K562 (cell line): ENCODE results near the gene IDH2. TPM values are rescaled to one million over a fixed set of nuclear protein-coding genes. Genes with fewer than 3 reads are reported as not detected.

Experiments used
- CBX1 ChIP-seq: sonication (generic); IDR thresholded peaks from 2 replicates; pipeline ENCODE4 v1.6.1; 2016; ENCODE audit warnings: antibody characterized with exemption, low read depth, mild to moderate bottlenecking
- CREBBP ChIP-seq: IDR thresholded peaks from one replicate; pipeline ENCODE4 v1.6.1; 2012; ENCODE audit warnings: low read depth, mild to moderate bottlenecking, control low read depth, inconsistent platforms, low read length
- EGR1 ChIP-seq: fragments of 450-650 bp; conservative IDR thresholded peaks from 2 replicates; pipeline ENCODE4 v1.6.1; 2017; ENCODE audit warnings: mild to moderate bottlenecking
- ELF2 ChIP-seq: fragments of 250-450 bp; sonication (Bioruptor Pico); IDR thresholded peaks from 2 replicates; pipeline ENCODE4 v1.5.0; 2021; ENCODE audit warnings: mild to moderate bottlenecking
- EZH2 ChIP-seq: IDR thresholded peaks from 2 replicates; pipeline ENCODE4 v1.6.1; 2012; ENCODE audit warnings: low read depth, mild to moderate bottlenecking, inconsistent platforms, low read length, borderline replicate concordance
- FOXA1 ChIP-seq: fragments of 450-650 bp; IDR thresholded peaks from 2 replicates; pipeline ENCODE4 v1.6.1; 2016; ENCODE audit warnings: mild to moderate bottlenecking, borderline replicate concordance
- FOXJ3 ChIP-seq: sonication (generic); formaldehyde crosslinking; IDR thresholded peaks from 2 replicates; pipeline ENCODE4 v1.4.0; 2020; ENCODE audit warnings: mild to moderate bottlenecking, missing genetic modification reagents
- PCBP1 ChIP-seq: fragments of 200-400 bp; formaldehyde crosslinking; IDR thresholded peaks from 2 replicates; pipeline ENCODE4 v1.6.1; 2018; ENCODE audit warnings: mild to moderate bottlenecking, low read depth, low read length; ENCODE audit not compliant: poor library complexity, severe bottlenecking
- PCBP2 ChIP-seq: fragments of 200-400 bp; formaldehyde crosslinking; IDR thresholded peaks from 2 replicates; pipeline ENCODE4 v1.6.1; 2018; ENCODE audit warnings: low read length, low read depth, mild to moderate bottlenecking, moderate library complexity; ENCODE audit not compliant: poor library complexity, severe bottlenecking
- RBFOX2 ChIP-seq: fragments of 200-400 bp; formaldehyde crosslinking; IDR thresholded peaks from 2 replicates; pipeline ENCODE4 v1.6.1; 2017; ENCODE audit warnings: low read depth, mild to moderate bottlenecking, low read length, moderate library complexity
- STAG1 ChIP-seq: sonication (generic); formaldehyde crosslinking; IDR thresholded peaks from 2 replicates; pipeline ENCODE4 v1.5.0; 2020; ENCODE audit warnings: missing genetic modification reagents, borderline replicate concordance
- TCF3 ChIP-seq: sonication (generic); formaldehyde crosslinking; IDR thresholded peaks from 2 replicates; pipeline ENCODE4 v1.4.0; 2020; ENCODE audit warnings: mild to moderate bottlenecking, missing genetic modification reagents
- TRIM28 ChIP-seq: fragments of 450-650 bp; IDR thresholded peaks from 2 replicates; pipeline ENCODE4 v1.6.1; 2017
- ZBED1 ChIP-seq: IDR thresholded peaks from 2 replicates; pipeline ENCODE4 v1.6.1; 2014
- ZFX ChIP-seq: sonication (generic); formaldehyde crosslinking; IDR thresholded peaks from 2 replicates; pipeline ENCODE4 v1.8.0; 2022; ENCODE audit warnings: mild to moderate bottlenecking, missing genetic modification reagents, moderate library complexity
- ZNF184 ChIP-seq: sonication (generic); formaldehyde crosslinking; IDR thresholded peaks from 2 replicates; pipeline ENCODE4 v1.5.0; 2020; ENCODE audit warnings: missing genetic modification reagents
- ZNF507 ChIP-seq: conservative IDR thresholded peaks from 2 replicates; pipeline ENCODE4 v1.6.1; 2017; ENCODE audit warnings: missing genetic modification characterization, missing compliant biosample characterization
- polyA plus RNA-seq, 8 experiments: library from polyadenylated mRNA; depleted of rRNA in 4 of 8; stranded (reverse) in 5 of 8; unstranded in 3 of 8; fragments of >200 nt; fragmentation: Nextera tagmentation in 2 of 8; fragmentation: Illumina TruSeq in 1 of 8; extraction: Ambion mirVana in 2 of 8; extraction: Trizol in 1 of 8; gene quantifications; 2 replicates each; pipeline versions ENCODE4 v1.2.1 to v1.2.3, GENCODE V29; 2011 to 2014; ENCODE audit warnings: inconsistent platforms in 1 of 8, missing spikeins in 1 of 8
- total RNA-seq, 7 experiments: library from RNA; depleted of rRNA in 6 of 7; stranded (reverse); fragments of >200 nt in 6 of 7; fragmentation: Illumina TruSeq in 2 of 7; extraction: Trizol in 2 of 7; gene quantifications; 2 replicates each; pipeline versions ENCODE4 v1.2.1 to v1.2.3, GENCODE V29; 2011 to 2021; ENCODE audit warnings: low replicate concordance in 1 of 7
- TF ChIP-seq, protein P1 (sequence below): fragments of 450-650 bp; formaldehyde crosslinking; IDR thresholded peaks from 2 replicates; pipeline ENCODE4 v1.4.0; 2022; ENCODE audit warnings: mild to moderate bottlenecking, moderate library complexity
- TF ChIP-seq, protein P2 (sequence below): IDR thresholded peaks from 3 replicates; pipeline ENCODE4 v1.6.1; 2011; ENCODE audit warnings: borderline replicate concordance, mild to moderate bottlenecking, moderate library complexity; ENCODE audit not compliant: insufficient read length; ENCODE audit errors: extremely low read depth
- TF ChIP-seq, protein P3 (sequence below): fragments of 250-450 bp; sonication (Bioruptor Pico); IDR thresholded peaks from 2 replicates; pipeline ENCODE4 v1.9.0; 2021; ENCODE audit warnings: mild to moderate bottlenecking
- TF ChIP-seq, protein P4 (sequence below): fragments of 250-450 bp; sonication (Bioruptor Pico); IDR thresholded peaks from 2 replicates; pipeline ENCODE4 v1.8.0; 2021; ENCODE audit warnings: moderate library complexity, mild to moderate bottlenecking, inconsistent platforms
- TF ChIP-seq, protein P5 (sequence below): fragments of 200-800 bp; sonication (Bioruptor generic); IDR thresholded peaks from 2 replicates; pipeline ENCODE4 v1.6.1; 2017; ENCODE audit warnings: missing genetic modification characterization, missing compliant biosample characterization

Gene IDH2
- total and polyA plus RNA-seq, 9 of the 15 experiments (the other 6 are each of a cell fraction or from before 2014, with no cell fraction given) = 0.70 to 99.9 (median 59.2) TPM

DNA sequence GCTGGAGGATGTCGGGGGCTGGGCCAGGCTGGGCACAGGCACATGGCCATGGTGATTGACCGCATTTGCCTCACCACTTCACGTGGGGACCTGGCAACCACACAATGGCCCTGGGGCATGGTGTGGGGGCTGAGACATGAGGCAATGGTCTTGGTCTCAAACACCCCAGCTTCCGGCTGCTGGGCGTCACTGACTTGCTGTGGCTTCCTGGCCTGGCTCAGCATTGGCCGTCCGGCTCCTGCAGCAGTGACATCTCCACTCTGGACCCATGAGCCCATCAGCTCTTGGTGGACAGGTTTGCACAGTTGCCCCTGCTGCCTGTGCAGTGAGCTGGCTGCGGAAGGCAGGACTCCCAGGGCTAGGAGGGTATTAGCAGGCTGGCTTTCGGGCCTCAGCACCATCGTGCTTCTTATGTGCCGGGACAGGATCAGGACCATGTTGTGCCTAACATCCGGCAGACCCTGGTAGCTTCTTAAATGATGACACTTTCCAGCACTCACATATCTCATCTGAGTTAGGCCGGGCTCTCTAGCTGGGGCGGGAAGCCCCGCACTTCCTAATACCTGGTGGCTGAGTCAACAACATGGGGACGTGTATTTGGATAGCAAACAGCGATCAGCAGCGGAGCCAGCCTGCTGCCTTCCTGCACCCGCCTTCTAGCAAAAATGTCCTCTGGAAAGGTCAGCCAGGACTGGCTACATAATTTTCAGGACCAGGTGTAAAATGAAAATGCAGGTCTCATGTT is 67.0 kb downstream of the IDH2 start (continued):
- TF ChIP-seq ELF2 (CRISPR knock-in tag) (no peak), ZNF184 (no peak), ZNF507 (tag) (no peak), PCBP2 (no peak), PCBP1 (no peak), STAG1 (CRISPR knock-in tag) (no peak), EZH2 (no peak), CBX1 (no peak), TCF3 (no peak), FOXJ3 (CRISPR knock-in tag) (no peak), RBFOX2 (no peak), ZBED1 (no peak), CREBBP (no peak), TRIM28 (no peak), EGR1 (no peak), FOXA1 (no peak), ZFX (CRISPR knock-in tag) (0 out of 2 replicates have a peak, but pooled peaks have one; percentile 3)
- TF ChIP-seq, protein P1, sequence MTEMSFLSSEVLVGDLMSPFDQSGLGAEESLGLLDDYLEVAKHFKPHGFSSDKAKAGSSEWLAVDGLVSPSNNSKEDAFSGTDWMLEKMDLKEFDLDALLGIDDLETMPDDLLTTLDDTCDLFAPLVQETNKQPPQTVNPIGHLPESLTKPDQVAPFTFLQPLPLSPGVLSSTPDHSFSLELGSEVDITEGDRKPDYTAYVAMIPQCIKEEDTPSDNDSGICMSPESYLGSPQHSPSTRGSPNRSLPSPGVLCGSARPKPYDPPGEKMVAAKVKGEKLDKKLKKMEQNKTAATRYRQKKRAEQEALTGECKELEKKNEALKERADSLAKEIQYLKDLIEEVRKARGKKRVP = no peak
- TF ChIP-seq, protein P2, sequence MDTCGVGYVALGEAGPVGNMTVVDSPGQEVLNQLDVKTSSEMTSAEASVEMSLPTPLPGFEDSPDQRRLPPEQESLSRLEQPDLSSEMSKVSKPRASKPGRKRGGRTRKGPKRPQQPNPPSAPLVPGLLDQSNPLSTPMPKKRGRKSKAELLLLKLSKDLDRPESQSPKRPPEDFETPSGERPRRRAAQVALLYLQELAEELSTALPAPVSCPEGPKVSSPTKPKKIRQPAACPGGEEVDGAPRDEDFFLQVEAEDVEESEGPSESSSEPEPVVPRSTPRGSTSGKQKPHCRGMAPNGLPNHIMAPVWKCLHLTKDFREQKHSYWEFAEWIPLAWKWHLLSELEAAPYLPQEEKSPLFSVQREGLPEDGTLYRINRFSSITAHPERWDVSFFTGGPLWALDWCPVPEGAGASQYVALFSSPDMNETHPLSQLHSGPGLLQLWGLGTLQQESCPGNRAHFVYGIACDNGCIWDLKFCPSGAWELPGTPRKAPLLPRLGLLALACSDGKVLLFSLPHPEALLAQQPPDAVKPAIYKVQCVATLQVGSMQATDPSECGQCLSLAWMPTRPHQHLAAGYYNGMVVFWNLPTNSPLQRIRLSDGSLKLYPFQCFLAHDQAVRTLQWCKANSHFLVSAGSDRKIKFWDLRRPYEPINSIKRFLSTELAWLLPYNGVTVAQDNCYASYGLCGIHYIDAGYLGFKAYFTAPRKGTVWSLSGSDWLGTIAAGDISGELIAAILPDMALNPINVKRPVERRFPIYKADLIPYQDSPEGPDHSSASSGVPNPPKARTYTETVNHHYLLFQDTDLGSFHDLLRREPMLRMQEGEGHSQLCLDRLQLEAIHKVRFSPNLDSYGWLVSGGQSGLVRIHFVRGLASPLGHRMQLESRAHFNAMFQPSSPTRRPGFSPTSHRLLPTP = no peak
- TF ChIP-seq, protein P3, sequence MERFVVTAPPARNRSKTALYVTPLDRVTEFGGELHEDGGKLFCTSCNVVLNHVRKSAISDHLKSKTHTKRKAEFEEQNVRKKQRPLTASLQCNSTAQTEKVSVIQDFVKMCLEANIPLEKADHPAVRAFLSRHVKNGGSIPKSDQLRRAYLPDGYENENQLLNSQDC (CRISPR knock-in tag) = no peak
- TF ChIP-seq, protein P4, sequence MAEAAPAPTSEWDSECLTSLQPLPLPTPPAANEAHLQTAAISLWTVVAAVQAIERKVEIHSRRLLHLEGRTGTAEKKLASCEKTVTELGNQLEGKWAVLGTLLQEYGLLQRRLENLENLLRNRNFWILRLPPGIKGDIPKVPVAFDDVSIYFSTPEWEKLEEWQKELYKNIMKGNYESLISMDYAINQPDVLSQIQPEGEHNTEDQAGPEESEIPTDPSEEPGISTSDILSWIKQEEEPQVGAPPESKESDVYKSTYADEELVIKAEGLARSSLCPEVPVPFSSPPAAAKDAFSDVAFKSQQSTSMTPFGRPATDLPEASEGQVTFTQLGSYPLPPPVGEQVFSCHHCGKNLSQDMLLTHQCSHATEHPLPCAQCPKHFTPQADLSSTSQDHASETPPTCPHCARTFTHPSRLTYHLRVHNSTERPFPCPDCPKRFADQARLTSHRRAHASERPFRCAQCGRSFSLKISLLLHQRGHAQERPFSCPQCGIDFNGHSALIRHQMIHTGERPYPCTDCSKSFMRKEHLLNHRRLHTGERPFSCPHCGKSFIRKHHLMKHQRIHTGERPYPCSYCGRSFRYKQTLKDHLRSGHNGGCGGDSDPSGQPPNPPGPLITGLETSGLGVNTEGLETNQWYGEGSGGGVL (CRISPR knock-in tag) = no peak
- TF ChIP-seq, protein P5, sequence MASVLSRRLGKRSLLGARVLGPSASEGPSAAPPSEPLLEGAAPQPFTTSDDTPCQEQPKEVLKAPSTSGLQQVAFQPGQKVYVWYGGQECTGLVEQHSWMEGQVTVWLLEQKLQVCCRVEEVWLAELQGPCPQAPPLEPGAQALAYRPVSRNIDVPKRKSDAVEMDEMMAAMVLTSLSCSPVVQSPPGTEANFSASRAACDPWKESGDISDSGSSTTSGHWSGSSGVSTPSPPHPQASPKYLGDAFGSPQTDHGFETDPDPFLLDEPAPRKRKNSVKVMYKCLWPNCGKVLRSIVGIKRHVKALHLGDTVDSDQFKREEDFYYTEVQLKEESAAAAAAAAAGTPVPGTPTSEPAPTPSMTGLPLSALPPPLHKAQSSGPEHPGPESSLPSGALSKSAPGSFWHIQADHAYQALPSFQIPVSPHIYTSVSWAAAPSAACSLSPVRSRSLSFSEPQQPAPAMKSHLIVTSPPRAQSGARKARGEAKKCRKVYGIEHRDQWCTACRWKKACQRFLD (CRISPR knock-in tag) = no peak
